IMR-90 (cell line): Measurements from ENCODE around the gene TTYH3. TPM values are rescaled to one million over a fixed set of nuclear protein-coding genes. Genes with fewer than 3 reads are reported as not detected.

Experiments used
- ATAC-seq: fragments of 200-7000 bp; cut with Tn5 transposase; 2 replicates; pipeline ENCODE4 v1.9.1; 2020; ENCODE audit warnings: low read depth, mild to moderate bottlenecking, moderate library complexity
- BruUV-seq: library from RNA; stranded (reverse); fragments of 400-500 nt; replicated peaks from 2 replicates; lab custom pipeline; 2021; lab: Mats Ljungman, UMichigan
- CTCF ChIA-PET: fragments of 300-600 bp; formaldehyde crosslinking; extraction: SDS; loops from one replicate; lab custom pipeline; 2021; ENCODE audit warnings: antibody characterized with exemption; lab: Yijun Ruan, JAX
- POLR2A ChIA-PET: fragments of 300-600 bp; sonication (Branson Sonifier 250); formaldehyde crosslinking; loops from one replicate; lab custom pipeline; 2022; ENCODE audit warnings: antibody characterized with exemption; ENCODE audit not compliant: unreplicated experiment; lab: Charles Lee
- DNase-seq: peaks from one replicate; pipeline ENCODE4 v3.0.0; 2013
- H2AFZ ChIP-seq: replicated peaks from 2 replicates; pipeline ENCODE3; 2013; ENCODE audit warnings: low read length, mild to moderate bottlenecking; ENCODE audit not compliant: poor library complexity
- H2AK5ac ChIP-seq: 2 replicates; pipeline ENCODE4 v1.6.1; 2013; ENCODE audit warnings: low read depth, low read length, inconsistent platforms
- H2AK9ac ChIP-seq: replicated peaks from 2 replicates; pipeline ENCODE3; 2013; ENCODE audit warnings: mild to moderate bottlenecking, low read depth, low read length, moderate library complexity; ENCODE audit not compliant: poor library complexity
- H2BK120ac ChIP-seq: 2 replicates; pipeline ENCODE4 v1.6.1; 2013; ENCODE audit warnings: low read depth, low read length, inconsistent platforms
- H2BK15ac ChIP-seq: 3 replicates; pipeline ENCODE4 v1.6.1; 2013; ENCODE audit warnings: low read depth, low read length, inconsistent platforms
- H2BK20ac ChIP-seq: 2 replicates; pipeline ENCODE4 v1.6.1; 2013; ENCODE audit warnings: low read depth, mild to moderate bottlenecking, inconsistent platforms, low read length, moderate library complexity
- H2BK5ac ChIP-seq: 2 replicates; pipeline ENCODE4 v1.6.1; 2013; ENCODE audit warnings: mild to moderate bottlenecking, low read depth, low read length, inconsistent platforms; ENCODE audit not compliant: poor library complexity, severe bottlenecking
- H3K14ac ChIP-seq: replicated peaks from 2 replicates; pipeline ENCODE4 v1.6.1; 2013; ENCODE audit warnings: low read depth, low read length, inconsistent platforms
- H3K18ac ChIP-seq: 2 replicates; pipeline ENCODE4 v1.6.1; 2013; ENCODE audit warnings: low read depth, low read length, control low read depth
- H3K23ac ChIP-seq: 2 replicates; pipeline ENCODE4 v1.6.1; 2013; ENCODE audit warnings: low read depth, low read length, inconsistent platforms
- H3K27ac ChIP-seq: 2 replicates; pipeline ENCODE4 v1.5.1; 2013; ENCODE audit warnings: mild to moderate bottlenecking, control low read depth, low read length; ENCODE audit not compliant: insufficient read depth
- H3K27me3 ChIP-seq: 2 replicates; pipeline ENCODE4 v1.6.1; 2013; ENCODE audit warnings: low read length; ENCODE audit not compliant: control insufficient read depth, insufficient read depth
- H3K36me3 ChIP-seq: 2 replicates; pipeline ENCODE4 v1.6.1; 2013; ENCODE audit warnings: low read length, mixed read lengths; ENCODE audit not compliant: control insufficient read depth, insufficient read depth
- H3K4ac ChIP-seq: 2 replicates; pipeline ENCODE4 v1.6.1; 2013; ENCODE audit warnings: low read depth, low read length, inconsistent platforms
- H3K4me1 ChIP-seq: 2 replicates; pipeline ENCODE4 v1.6.1; 2013; ENCODE audit warnings: low read length, mixed read lengths; ENCODE audit not compliant: control insufficient read depth, insufficient read depth
- H3K4me2 ChIP-seq: 2 replicates; pipeline ENCODE4 v1.6.1; 2013; ENCODE audit warnings: low read depth, mild to moderate bottlenecking, control low read depth, low read length, moderate library complexity
- H3K4me3 ChIP-seq: 2 replicates; pipeline ENCODE4 v1.5.1; 2013; ENCODE audit warnings: low read depth, mild to moderate bottlenecking, control low read depth, low read length, moderate library complexity; ENCODE audit not compliant: insufficient read depth
- H3K56ac ChIP-seq: 2 replicates; pipeline ENCODE4 v1.6.1; 2013; ENCODE audit warnings: low read length, inconsistent platforms; ENCODE audit not compliant: insufficient read depth; ENCODE audit errors: extremely low read depth
- H3K79me1 ChIP-seq, 2 experiments: 2 replicates each; pipeline ENCODE4 v1.6.1; 2013; ENCODE audit warnings: low read length in 2 of 2, inconsistent platforms in 1 of 2, low read depth in 1 of 2
- H3K9ac ChIP-seq: 2 replicates; pipeline ENCODE4 v1.6.1; 2013; ENCODE audit warnings: low read depth, low read length, control low read depth
- H3K9me1 ChIP-seq: 2 replicates; pipeline ENCODE4 v1.6.1; 2013; ENCODE audit warnings: low read length, inconsistent platforms; ENCODE audit not compliant: insufficient read depth
- H3K9me3 ChIP-seq: 2 replicates; pipeline ENCODE4 v1.6.1; 2013; ENCODE audit warnings: low read length; ENCODE audit not compliant: control insufficient read depth, insufficient read depth
- H4K20me1 ChIP-seq: 2 replicates; pipeline ENCODE4 v1.6.1; 2013; ENCODE audit warnings: low read length, inconsistent platforms; ENCODE audit not compliant: insufficient read depth
- H4K5ac ChIP-seq: 2 replicates; pipeline ENCODE4 v1.6.1; 2013; ENCODE audit warnings: mild to moderate bottlenecking, low read depth, low read length, control low read depth
- H4K8ac ChIP-seq, 2 experiments: 2 replicates each; pipeline ENCODE4 v1.6.1; 2013; ENCODE audit warnings: low read depth in 2 of 2, low read length in 2 of 2, control low read depth in 1 of 2, inconsistent platforms in 1 of 2
- H4K91ac ChIP-seq: 2 replicates; pipeline ENCODE4 v1.6.1; 2013; ENCODE audit warnings: low read depth, low read length, inconsistent platforms; ENCODE audit not compliant: insufficient read depth
- BHLHE40 ChIP-seq: fragments of 150-350 bp; IDR thresholded peaks from 2 replicates; pipeline ENCODE4 v1.6.1; 2016; ENCODE audit warnings: mild to moderate bottlenecking, low read depth, low read length
- CTCF ChIP-seq: conservative IDR thresholded peaks from 2 replicates; pipeline ENCODE4 v1.5.1; 2012; ENCODE audit warnings: mild to moderate bottlenecking, low read depth, low read length, improper control_type of control experiment
- MXI1 ChIP-seq: IDR thresholded peaks from 2 replicates; pipeline ENCODE4 v1.6.1; 2012; ENCODE audit warnings: low read depth, mild to moderate bottlenecking, low read length, moderate library complexity, borderline replicate concordance
- RFX5 ChIP-seq: IDR thresholded peaks from 2 replicates; pipeline ENCODE4 v1.8.0; 2012; ENCODE audit warnings: low read depth, mild to moderate bottlenecking, low read length, moderate library complexity
- WGBS, 2 experiments: methylation state at CpG; one replicate each; pipeline versions ENCODE4 v1.1.5 to v1.1.7; 2013; ENCODE audit warnings: missing lambda C conversion rate in 2 of 2; ENCODE audit not compliant: insufficient read length in 1 of 2; ENCODE audit errors: extremely low coverage in 2 of 2; 5-methylcytosine and 5-hydroxymethylcytosine counted together
- dilution Hi-C: fragments of 300-500 bp; cut with HindIII; formaldehyde crosslinking; loops from one replicate; pipeline ENCODE4 v1.14.3; 2018; ENCODE audit warnings: low sequenced_read_pairs; ENCODE audit not compliant: unreplicated experiment
- in situ Hi-C: fragments of 300-500 bp; cut with MboI; formaldehyde crosslinking; loops from 3 replicates; pipeline ENCODE4 v1.14.3; 2019; ENCODE audit warnings: low sequenced_read_pairs, inconsistent platforms, mixed read lengths
- intact Hi-C: fragments of 100-400 bp; cut with micrococcal nuclease; formaldehyde crosslinking; loops from 2 replicates; pipeline ENCODE4 v1.10.0; 2022
- polyA plus RNA-seq, 3 experiments: library from polyadenylated mRNA; depleted of rRNA; stranded (reverse); fragments of >200 nt; gene quantifications; 2 replicates each; pipeline ENCODE4 v1.2.3, GENCODE V29; 2012; ENCODE audit warnings: low replicate concordance in 1 of 3
- total RNA-seq: library from RNA; depleted of rRNA; stranded (reverse); fragments of >200 nt; gene quantifications from 2 replicates; pipeline ENCODE4 v1.2.3, GENCODE V29; 2012

Gene TTYH3
- total and polyA plus RNA-seq, 2 of the 4 experiments (the other 2 are of a cell fraction), result 5.6 to 82.6 TPM

- Histone ChIP-seq H2AK5ac (peak overlapping the region; percentile 44), H3K27ac (peak overlapping the region; percentile 15), H3K9me3 (no peaks in the 10 kb centered on the region), H2AFZ (peak overlapping the region; percentile 88), H4K20me1 (peaks cover 7% of the 10 kb centered on the region; the same call in 1 of the 2 replicates), H3K36me3 (no peaks in the 10 kb centered on the region), H2BK15ac (no peak overlapping the region; the same call in 2 of the 3 replicates), H4K91ac (0 out of 2 replicates have a peak overlapping the region, but pooled peaks have one; percentile 9), H3K14ac (0 out of 2 replicates have a peak overlapping the region, but pooled peaks have one; percentile 39), H3K9ac (no peak overlapping the region), H3K4me2 (no peak overlapping the region), H3K4me1 (peaks cover 22% of the 10 kb centered on the region), H2BK5ac (no peak overlapping the region), H4K5ac (0 out of 2 replicates have a peak overlapping the region, but pooled peaks have one; percentile 62), H3K9me1 (peaks cover 10% of the 10 kb centered on the region; the same call in 1 of the 2 replicates), H2BK20ac (peak overlapping the region; percentile 35; the same call in 1 of the 2 replicates), H4K8ac (peak overlapping the region; percentile 27 to 47; a peak in 1 of 4 replicates), H2BK120ac (peak overlapping the region; percentile 80), H3K4me3 (no peak overlapping the region), H3K27me3 (no peaks in the 10 kb centered on the region), H3K56ac (no peak overlapping the region), H3K4ac (peak overlapping the region; percentile 82), H2AK9ac (peak overlapping the region; percentile 81), H3K79me1 (no peaks in the 10 kb centered on the region), H3K23ac (0 out of 2 replicates have a peak overlapping the region, but pooled peaks have one; percentile 14), H3K18ac (peak overlapping the region; percentile 39)
- DNase-seq (peak; percentile 68), ATAC-seq (peak; percentile 69)
- dilution Hi-C loops (no loop called here), in situ Hi-C loops (no loop called here), intact Hi-C loops (no loop called here)
- WGBS, 2 experiments, result 34% methylated on average over 8 of the region's 23 CpGs; no CpG with 5 or more reads in 1 of the 2 experiments
- no TSS peak for BruUV-seq
- POLR2A ChIA-PET, result interaction anchor here (1.1 kb wide), 1 partner anchor 10 kb away, joined by 3 read pairs; the partner anchor contains the start of gene TTYH3
- CTCF ChIA-PET, result interaction anchor here (0.6 to 0.8 kb wide), 3 partner anchors 9 to 1044 kb away, joined by 3 to 6 read pairs (median 5); no protein-coding TSS in a partner anchor
- no peak for TF ChIP-seq RFX5
- peak; percentile 63; the same call in 1 of the 2 replicates for TF ChIP-seq MXI1
- TF ChIP-seq BHLHE40, result 0 out of 2 replicates have a peak, but pooled peaks have one; percentile 10
- no peak for TF ChIP-seq CTCF
Measured at GRCh38 chr7:2621061-2621828, 10.5 kb upstream of the TTYH3 start.
